22Rv1 (cell line): Measurements from ENCODE around the gene FEN1.

Source experiments
- ZFX ChIP-seq: fragments of 450-650 bp; IDR thresholded peaks from 2 replicates; pipeline ENCODE4 v1.6.1; 2017; ENCODE audit warnings: antibody characterized with exemption, borderline replicate concordance
- TF ChIP-seq, protein P1 (sequence below): fragments of 450-650 bp; IDR thresholded peaks from 2 replicates; pipeline ENCODE4 v1.5.1; 2017; ENCODE audit warnings: mild to moderate bottlenecking

DNA sequence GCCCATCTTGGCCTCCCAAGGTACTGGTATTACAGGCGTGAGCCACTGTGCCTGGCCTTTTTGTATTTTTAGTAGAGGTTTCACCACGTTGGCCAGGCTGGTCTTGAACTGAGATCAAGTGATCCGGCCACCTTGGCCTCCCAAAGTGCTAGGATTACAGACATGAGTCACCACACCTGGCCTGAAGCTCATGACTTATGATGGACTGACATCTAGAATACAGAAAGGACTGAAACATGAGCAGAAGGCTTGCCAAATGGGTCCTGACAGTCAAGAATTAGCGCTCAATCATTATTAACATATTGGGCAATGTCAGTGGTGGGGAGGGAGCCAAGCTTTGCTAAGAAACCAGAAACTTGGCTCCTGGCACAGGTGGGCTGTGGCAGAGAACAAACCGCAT lies 19.1 kb downstream of the FEN1 start:
- TF ChIP-seq, protein P1, sequence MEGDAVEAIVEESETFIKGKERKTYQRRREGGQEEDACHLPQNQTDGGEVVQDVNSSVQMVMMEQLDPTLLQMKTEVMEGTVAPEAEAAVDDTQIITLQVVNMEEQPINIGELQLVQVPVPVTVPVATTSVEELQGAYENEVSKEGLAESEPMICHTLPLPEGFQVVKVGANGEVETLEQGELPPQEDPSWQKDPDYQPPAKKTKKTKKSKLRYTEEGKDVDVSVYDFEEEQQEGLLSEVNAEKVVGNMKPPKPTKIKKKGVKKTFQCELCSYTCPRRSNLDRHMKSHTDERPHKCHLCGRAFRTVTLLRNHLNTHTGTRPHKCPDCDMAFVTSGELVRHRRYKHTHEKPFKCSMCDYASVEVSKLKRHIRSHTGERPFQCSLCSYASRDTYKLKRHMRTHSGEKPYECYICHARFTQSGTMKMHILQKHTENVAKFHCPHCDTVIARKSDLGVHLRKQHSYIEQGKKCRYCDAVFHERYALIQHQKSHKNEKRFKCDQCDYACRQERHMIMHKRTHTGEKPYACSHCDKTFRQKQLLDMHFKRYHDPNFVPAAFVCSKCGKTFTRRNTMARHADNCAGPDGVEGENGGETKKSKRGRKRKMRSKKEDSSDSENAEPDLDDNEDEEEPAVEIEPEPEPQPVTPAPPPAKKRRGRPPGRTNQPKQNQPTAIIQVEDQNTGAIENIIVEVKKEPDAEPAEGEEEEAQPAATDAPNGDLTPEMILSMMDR = no peak
- TF ChIP-seq ZFX = no peak
